IPS DF 4.7 (cell line): ENCODE measurements around the gene ATP1B2.
A peak's percentile ranks its signal among the peaks of the same experiment; 100 is the strongest.

Source experiments
- DNase-seq: peaks from one replicate; pipeline ENCODE4 v3.0.0-alpha.2; 2013; ENCODE audit warnings: low spot score; ENCODE audit errors: extremely low read depth

The ATP1B2 gene

GRCh38 chr17:7685533-7686221, 35.0 kb downstream of the ATP1B2 start:
- DNase-seq, result peak; percentile 69

GRCh38 chr17:7686222-7687071, 35.7 kb downstream of the ATP1B2 start:
- DNase-seq, result no peak

- DNase-seq, result no peak
Measured at GRCh38 chr17:7687072-7687907, 36.6 kb downstream of the ATP1B2 start, which contains the start of gene TP53. TSS of gene TP53 (minus strand) at chr17:7687490. CDS start at chr17:7676594, 10,896 bp downstream.

GRCh38 chr17:7687908-7688807, 37.4 kb downstream of the ATP1B2 start, which contains the start of gene WRAP53:
TSS of gene WRAP53 (plus strand) at chr17:7688477. CDS start at chr17:7688649, 172 bp downstream.
- no peak for DNase-seq

- DNase-seq, result no peak
Measured at GRCh38 chr17:7688808-7689316, 38.1 kb downstream of the ATP1B2 start.

GRCh38 chr17:7695586-7695985, 44.9 kb downstream of the ATP1B2 start:
- DNase-seq, result no peak

- DNase-seq, result no peak
Measured at GRCh38 chr17:7697828-7698588, 47.3 kb downstream of the ATP1B2 start.

GRCh38 chr17:7700510-7700909, 49.8 kb downstream of the ATP1B2 start:
- no peak for DNase-seq

GRCh38 chr17:7701681-7702080, 51.0 kb downstream of the ATP1B2 start:
- DNase-seq, result no peak

GRCh38 chr17:7702776-7703175, 52.0 kb downstream of the ATP1B2 start:
- DNase-seq, result no peak

- DNase-seq, result no peak
Measured at GRCh38 chr17:7703584-7704479, 53.1 kb downstream of the ATP1B2 start.

- no peak for DNase-seq
Measured at GRCh38 chr17:7704601-7705268, 54.0 kb downstream of the ATP1B2 start, which contains the start of gene EFNB3. TSS of gene EFNB3 (plus strand) at chr17:7705202. CDS start at chr17:7705599, 397 bp downstream.

GRCh38 chr17:7705269-7706255, 54.8 kb downstream of the ATP1B2 start:
- no peak for DNase-seq

GRCh38 chr17:7706631-7707354, 56.1 kb downstream of the ATP1B2 start:
- DNase-seq, result no peak
